Esophagus muscularis mucosa (tissue), 4 donors: ENCODE measurements around the gene IL17REL.

Source experiments
- EP300 ChIP-seq: sonication (generic); formaldehyde crosslinking; IDR thresholded peaks from one replicate; pipeline ENCODE4 v1.6.1; 2017; ENCODE audit warnings: antibody characterized with exemption
- POLR2A ChIP-seq: fragments of 450-650 bp; IDR thresholded peaks from one replicate; pipeline ENCODE4 v1.6.1; 2017; ENCODE audit warnings: antibody characterized with exemption, moderate library complexity, mild to moderate bottlenecking, low read depth
- POLR2AphosphoS5 ChIP-seq, 2 donors: sonication (generic); formaldehyde crosslinking; IDR thresholded peaks; one replicate each; pipeline ENCODE4 v1.6.1; 2017; ENCODE audit warnings: antibody characterized with exemption in 2 of 2
- TF ChIP-seq, protein P1 (sequence below), 3 experiments: fragments of 200-600 bp in 2 of 3; fragments of 450-650 bp in 1 of 3; sonication (generic) in 2 of 3; IDR thresholded peaks; one replicate each; pipeline ENCODE4 v1.5.1; 2017 to 2019; ENCODE audit warnings: antibody characterized with exemption in 3 of 3, mild to moderate bottlenecking in 2 of 3, moderate library complexity in 1 of 3

- TF ChIP-seq, protein P1, sequence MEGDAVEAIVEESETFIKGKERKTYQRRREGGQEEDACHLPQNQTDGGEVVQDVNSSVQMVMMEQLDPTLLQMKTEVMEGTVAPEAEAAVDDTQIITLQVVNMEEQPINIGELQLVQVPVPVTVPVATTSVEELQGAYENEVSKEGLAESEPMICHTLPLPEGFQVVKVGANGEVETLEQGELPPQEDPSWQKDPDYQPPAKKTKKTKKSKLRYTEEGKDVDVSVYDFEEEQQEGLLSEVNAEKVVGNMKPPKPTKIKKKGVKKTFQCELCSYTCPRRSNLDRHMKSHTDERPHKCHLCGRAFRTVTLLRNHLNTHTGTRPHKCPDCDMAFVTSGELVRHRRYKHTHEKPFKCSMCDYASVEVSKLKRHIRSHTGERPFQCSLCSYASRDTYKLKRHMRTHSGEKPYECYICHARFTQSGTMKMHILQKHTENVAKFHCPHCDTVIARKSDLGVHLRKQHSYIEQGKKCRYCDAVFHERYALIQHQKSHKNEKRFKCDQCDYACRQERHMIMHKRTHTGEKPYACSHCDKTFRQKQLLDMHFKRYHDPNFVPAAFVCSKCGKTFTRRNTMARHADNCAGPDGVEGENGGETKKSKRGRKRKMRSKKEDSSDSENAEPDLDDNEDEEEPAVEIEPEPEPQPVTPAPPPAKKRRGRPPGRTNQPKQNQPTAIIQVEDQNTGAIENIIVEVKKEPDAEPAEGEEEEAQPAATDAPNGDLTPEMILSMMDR (IDR thresholded peaks at IDR 0.05): no peak
- TF ChIP-seq EP300 (no peak), POLR2A (no peak), POLR2AphosphoS5 (IDR thresholded peaks at IDR 0.05) (no peak)
Measured at GRCh38 chr22:49995041-49995360, 17.6 kb downstream of the IL17REL start.
